Activated T-helper 2 cell treated with anti-CD3 and anti-CD28 coated beads, Interferon-gamma antibody, Interleukin-2, Interleukin-4, amounts not matched to agents 10 μg/mL and 5 μg/mL and 100 μg/mL, durations not matched to agents 14 hours and 24 hours and 36 hours (primary cell): ENCODE data around the gene OR2A12. TPM values are rescaled to one million over a fixed set of nuclear protein-coding genes. Genes with fewer than 3 reads are reported as not detected.
"Not testable (repeated sequence)": the region's sequence is repeated elsewhere in the genome, so short reads cannot be mapped to it uniquely, and the experiment has no call there.

Experiments
- DNase-seq: peaks from one replicate; pipeline ENCODE4 v3.0.0; 2021; ENCODE audit warnings: low spot score
- H3K27ac Mint-ChIP-seq: one replicate; pipeline ENCODE4 v1.8.0; 2021; ENCODE audit warnings: mixed read lengths
- H3K27me3 Mint-ChIP-seq: one replicate; pipeline ENCODE4 v1.8.0; 2021; ENCODE audit warnings: low read depth, mixed read lengths
- H3K36me3 Mint-ChIP-seq: one replicate; pipeline ENCODE4 v1.8.0; 2021; ENCODE audit warnings: low read depth, mixed read lengths
- H3K4me1 Mint-ChIP-seq: one replicate; pipeline ENCODE4 v1.8.0; 2021; ENCODE audit warnings: low read depth, mixed read lengths
- H3K4me3 Mint-ChIP-seq: one replicate; pipeline ENCODE4 v1.8.0; 2021; ENCODE audit warnings: low read depth, mild to moderate bottlenecking, moderate library complexity, mixed read lengths
- H3K9me3 Mint-ChIP-seq: one replicate; pipeline ENCODE4 v1.8.0; 2021; ENCODE audit warnings: mixed read lengths
- intact Hi-C: fragments of 100-400 bp; cut with micrococcal nuclease; formaldehyde crosslinking; loops from one replicate; pipeline ENCODE4 v1.15.1; 2023
- total RNA-seq: library from RNA; stranded (reverse); gene quantifications from 2 replicates; pipeline ENCODE4 v1.2.3, GENCODE V29; 2022

Gene OR2A12
- not detected in 2 replicates for total RNA-seq

- no peak for DNase-seq
- H3K36me3 Mint-ChIP-seq = no peaks in the 10 kb centered on the region
- intact Hi-C loops = no loop called here
- H3K4me3 Mint-ChIP-seq = no peak within 1 kb of the TSS
- H3K9me3 Mint-ChIP-seq = peaks cover 5% of the 10 kb centered on the region
- no peak within 1 kb of the TSS for H3K27ac Mint-ChIP-seq
- no peaks in the 10 kb centered on the region for H3K4me1 Mint-ChIP-seq
- no peaks in the 10 kb centered on the region for H3K27me3 Mint-ChIP-seq
Measured at GRCh38 chr7:144085978-144086377, at the start of gene OR2A12. TSS of gene OR2A12 (plus strand) at chr7:144086278. CDS start at chr7:144095108, 8,830 bp downstream.

- peaks cover 2% of the 10 kb centered on the region for H3K4me1 Mint-ChIP-seq
- intact Hi-C loops = no loop called here
- no peak overlapping the region for H3K27ac Mint-ChIP-seq
- H3K27me3 Mint-ChIP-seq = peaks cover 9% of the 10 kb centered on the region
- no peaks in the 10 kb centered on the region for H3K9me3 Mint-ChIP-seq
- DNase-seq = no peak
- H3K4me3 Mint-ChIP-seq = no peak overlapping the region
- H3K36me3 Mint-ChIP-seq = no peaks in the 10 kb centered on the region
Measured at GRCh38 chr7:144036302-144036885, 49.7 kb upstream of the OR2A12 start.

- peaks cover 2% of the 10 kb centered on the region for H3K4me1 Mint-ChIP-seq
- no peak for DNase-seq
- no peak overlapping the region for H3K4me3 Mint-ChIP-seq
- intact Hi-C loops = no loop called here
- H3K36me3 Mint-ChIP-seq = no peaks in the 10 kb centered on the region
- H3K9me3 Mint-ChIP-seq = no peaks in the 10 kb centered on the region
- peaks cover 4% of the 10 kb centered on the region for H3K27me3 Mint-ChIP-seq
- H3K27ac Mint-ChIP-seq = no peak overlapping the region
Measured at GRCh38 chr7:144037414-144038035, 48.6 kb upstream of the OR2A12 start.

GRCh38 chr7:144038887-144039286 is 47.2 kb upstream of the OR2A12 start:
- intact Hi-C loops = no loop called here
- H3K27me3 Mint-ChIP-seq = peaks cover 3% of the 10 kb centered on the region
- no peaks in the 10 kb centered on the region for H3K36me3 Mint-ChIP-seq
- peaks cover 2% of the 10 kb centered on the region for H3K4me1 Mint-ChIP-seq
- no peaks in the 10 kb centered on the region for H3K9me3 Mint-ChIP-seq
- no peak for DNase-seq
- no peak overlapping the region for H3K27ac Mint-ChIP-seq
- H3K4me3 Mint-ChIP-seq = no peak overlapping the region

- no peaks in the 10 kb centered on the region for H3K4me1 Mint-ChIP-seq
- no peaks in the 10 kb centered on the region for H3K9me3 Mint-ChIP-seq
- no peak within 1 kb of the TSS for H3K27ac Mint-ChIP-seq
- no peak for DNase-seq
- H3K4me3 Mint-ChIP-seq = no peak within 1 kb of the TSS
- intact Hi-C loops = no loop called here
- H3K36me3 Mint-ChIP-seq = no peaks in the 10 kb centered on the region
- peaks cover 2% of the 10 kb centered on the region for H3K27me3 Mint-ChIP-seq
Measured at GRCh38 chr7:144048648-144049047, 37.4 kb upstream of the OR2A12 start, which contains the start of gene OR2A5. TSS of gene OR2A5 (plus strand) at chr7:144048948. CDS start at chr7:144050402, 1,454 bp downstream.

- no peak overlapping the region for H3K4me3 Mint-ChIP-seq
- H3K9me3 Mint-ChIP-seq = no peaks in the 10 kb centered on the region
- no peak overlapping the region for H3K27ac Mint-ChIP-seq
- no peak for DNase-seq
- intact Hi-C loops = no loop called here
- no peaks in the 10 kb centered on the region for H3K4me1 Mint-ChIP-seq
- H3K27me3 Mint-ChIP-seq = peaks cover 2% of the 10 kb centered on the region
- no peaks in the 10 kb centered on the region for H3K36me3 Mint-ChIP-seq
Measured at GRCh38 chr7:144049491-144049890, 36.6 kb upstream of the OR2A12 start.

GRCh38 chr7:144050093-144050492 is 36.0 kb upstream of the OR2A12 start:
- Mint-ChIP-seq H3K27ac (no peak overlapping the region), H3K4me3 (no peak overlapping the region), H3K27me3 (peaks cover 2% of the 10 kb centered on the region), H3K36me3 (no peaks in the 10 kb centered on the region), H3K4me1 (no peaks in the 10 kb centered on the region), H3K9me3 (no peaks in the 10 kb centered on the region)
- intact Hi-C loops = no loop called here
- no peak for DNase-seq

- H3K9me3 Mint-ChIP-seq, H3K27ac Mint-ChIP-seq, H3K27me3 Mint-ChIP-seq, H3K36me3 Mint-ChIP-seq, H3K4me1 Mint-ChIP-seq, DNase-seq, H3K4me3 Mint-ChIP-seq, intact Hi-C loops: not testable (repeated sequence)
Measured at GRCh38 chr7:144050884-144051283, 35.2 kb upstream of the OR2A12 start.

- no peaks in the 10 kb centered on the region for H3K36me3 Mint-ChIP-seq
- H3K4me3 Mint-ChIP-seq = no peak overlapping the region
- no peak for DNase-seq
- H3K9me3 Mint-ChIP-seq = no peaks in the 10 kb centered on the region
- H3K27ac Mint-ChIP-seq = no peak overlapping the region
- intact Hi-C loops = no loop called here
- H3K27me3 Mint-ChIP-seq = no peaks in the 10 kb centered on the region
- no peaks in the 10 kb centered on the region for H3K4me1 Mint-ChIP-seq
Measured at GRCh38 chr7:144057954-144058353, 28.1 kb upstream of the OR2A12 start.

- Mint-ChIP-seq H3K27me3 (peaks cover 3% of the 10 kb centered on the region), H3K27ac (no peak overlapping the region), H3K36me3 (no peaks in the 10 kb centered on the region), H3K9me3 (no peaks in the 10 kb centered on the region), H3K4me1 (no peaks in the 10 kb centered on the region), H3K4me3 (no peak overlapping the region)
- intact Hi-C loops = no loop called here
- no peak for DNase-seq
Measured at GRCh38 chr7:144063710-144064109, 22.4 kb upstream of the OR2A12 start.

GRCh38 chr7:144069511-144069910 is 16.6 kb upstream of the OR2A12 start, which contains the start of gene OR2A25:
TSS of gene OR2A25 (plus strand) at chr7:144069811. CDS start at chr7:144074220, 4,409 bp downstream.
- intact Hi-C loops = no loop called here
- Mint-ChIP-seq H3K4me1 (no peaks in the 10 kb centered on the region), H3K4me3 (no peak within 1 kb of the TSS), H3K27ac (no peak within 1 kb of the TSS), H3K9me3 (no peaks in the 10 kb centered on the region), H3K36me3 (no peaks in the 10 kb centered on the region), H3K27me3 (peaks cover 1% of the 10 kb centered on the region)
- DNase-seq = no peak

- peaks cover 1% of the 10 kb centered on the region for H3K27me3 Mint-ChIP-seq
- intact Hi-C loops = no loop called here
- no peaks in the 10 kb centered on the region for H3K36me3 Mint-ChIP-seq
- no peaks in the 10 kb centered on the region for H3K4me1 Mint-ChIP-seq
- DNase-seq = no peak
- H3K27ac Mint-ChIP-seq = no peak overlapping the region
- H3K9me3 Mint-ChIP-seq = no peaks in the 10 kb centered on the region
- no peak overlapping the region for H3K4me3 Mint-ChIP-seq
Measured at GRCh38 chr7:144069953-144070352, 16.1 kb upstream of the OR2A12 start.

- Mint-ChIP-seq H3K27me3 (no peaks in the 10 kb centered on the region), H3K36me3 (no peaks in the 10 kb centered on the region), H3K4me1 (no peaks in the 10 kb centered on the region), H3K27ac (no peak overlapping the region), H3K4me3 (no peak overlapping the region), H3K9me3 (no peaks in the 10 kb centered on the region)
- intact Hi-C loops = no loop called here
- DNase-seq = no peak
Measured at GRCh38 chr7:144074374-144074773, 11.7 kb upstream of the OR2A12 start.
